ENCODE data around the gene FAM89B.
A peak's percentile ranks its signal among the peaks of the same experiment; 100 is the strongest.

The FAM89B gene

GRCh38 chr11:65599216-65599954 is 27.0 kb downstream of the FAM89B start:
- TF ChIP-seq MAX (IDR thresholded peaks at IDR 0.05; ENCODE audit: low read depth, low read length), result no peak
- TF ChIP-seq MYC (IDR thresholded peaks at IDR 0.05; ENCODE audit: low read depth, low read length), result no peak
- no peak for TF ChIP-seq POLR2A (IDR thresholded peaks at IDR 0.05; ENCODE audit: extremely low read depth, insufficient read length)
- TF ChIP-seq CTCF (IDR thresholded peaks at IDR 0.05; ENCODE audit: low read depth, low read length), result no peak
- H3K4me3 ChIP-seq (ENCODE audit: low read depth, low read length), result no peak overlapping the region
- no peak for DNase-seq (ENCODE audit: low read depth)

GRCh38 chr11:65599955-65600246 is 27.6 kb downstream of the FAM89B start:
- TF ChIP-seq CTCF (IDR thresholded peaks at IDR 0.05; ENCODE audit: low read depth, low read length) (no peak), MYC (IDR thresholded peaks at IDR 0.05; ENCODE audit: low read depth, low read length) (no peak), MAX (IDR thresholded peaks at IDR 0.05; ENCODE audit: low read depth, low read length) (no peak), POLR2A (IDR thresholded peaks at IDR 0.05; ENCODE audit: extremely low read depth, insufficient read length) (no peak)
- DNase-seq (ENCODE audit: low read depth), result no peak
- no peak overlapping the region for H3K4me3 ChIP-seq (ENCODE audit: low read depth, low read length)

- DNase-seq (ENCODE audit: low read depth), result no peak
- TF ChIP-seq POLR2A (IDR thresholded peaks at IDR 0.05; ENCODE audit: extremely low read depth, insufficient read length) (no peak), CTCF (IDR thresholded peaks at IDR 0.05; ENCODE audit: low read depth, low read length) (no peak), MAX (IDR thresholded peaks at IDR 0.05; ENCODE audit: low read depth, low read length) (no peak), MYC (IDR thresholded peaks at IDR 0.05; ENCODE audit: low read depth, low read length) (no peak)
- H3K4me3 ChIP-seq (ENCODE audit: low read depth, low read length), result no peak overlapping the region
Observed at GRCh38 chr11:65604258-65604657, 31.9 kb downstream of the FAM89B start.

- TF ChIP-seq MYC (IDR thresholded peaks at IDR 0.05; ENCODE audit: low read depth, low read length) (no peak), MAX (IDR thresholded peaks at IDR 0.05; ENCODE audit: low read depth, low read length) (no peak), CTCF (IDR thresholded peaks at IDR 0.05; ENCODE audit: low read depth, low read length) (no peak), POLR2A (IDR thresholded peaks at IDR 0.05; ENCODE audit: extremely low read depth, insufficient read length) (no peak)
- DNase-seq (ENCODE audit: low read depth), result peak; percentile 39
- H3K4me3 ChIP-seq (ENCODE audit: low read depth, low read length), result no peak overlapping the region
Observed at GRCh38 chr11:65606876-65607613, 34.7 kb downstream of the FAM89B start.

- H3K4me3 ChIP-seq (ENCODE audit: low read depth, low read length), result no peak overlapping the region
- no peak for DNase-seq (ENCODE audit: low read depth)
- TF ChIP-seq POLR2A (IDR thresholded peaks at IDR 0.05; ENCODE audit: extremely low read depth, insufficient read length), result no peak
- TF ChIP-seq MYC (IDR thresholded peaks at IDR 0.05; ENCODE audit: low read depth, low read length), result no peak
- TF ChIP-seq CTCF (IDR thresholded peaks at IDR 0.05; ENCODE audit: low read depth, low read length), result no peak
- TF ChIP-seq MAX (IDR thresholded peaks at IDR 0.05; ENCODE audit: low read depth, low read length), result no peak
Observed at GRCh38 chr11:65607614-65608426, 35.5 kb downstream of the FAM89B start.

Data from NB4 (cell line).